A549 (cell line): Measurements from ENCODE around the gene RPS6KB1. TPM values are rescaled to one million over a fixed set of nuclear protein-coding genes. Genes with fewer than 3 reads are reported as not detected.

Source experiments
- ATAC-seq, 2 experiments: fragments of 200-7000 bp in 1 of 2; fragments of >200 bp in 1 of 2; cut with Nextera tagmentation in 1 of 2; cut with Tn5 transposase in 1 of 2; 3 replicates each; pipeline versions ENCODE4 v1.8.0 to v1.9.1; 2018 to 2020; ENCODE audit warnings: mild to moderate bottlenecking in 1 of 2, moderate library complexity in 1 of 2
- CTCF ChIA-PET: fragments of 300-600 bp; sonication (Branson Sonifier 250); formaldehyde crosslinking; extraction: SDS; loops from one replicate; lab custom pipeline; 2021; ENCODE audit warnings: antibody characterized with exemption, inconsistent platforms; lab: Yijun Ruan, JAX
- POLR2A ChIA-PET: fragments of 350-600 bp; formaldehyde crosslinking; extraction: SDS; loops from one replicate; lab custom pipeline; 2021; ENCODE audit warnings: antibody characterized with exemption, inconsistent platforms; lab: Yijun Ruan, JAX
- DNase-seq, 2 experiments: peaks; one replicate each; pipeline versions ENCODE4 v3.0.0 to v3.0.0-alpha.2; 2011 to 2016; ENCODE audit warnings: low read depth in 1 of 2, low spot score in 1 of 2
- FAIRE-seq: peaks from 2 replicates; lab custom pipeline; 2011; peaks lifted over from hg19 to GRCh38; lab: Jason Lieb, UNC
- H3K27ac ChIP-seq, 2 experiments: fragments of >200 bp; sonication (Bioruptor Twin); formaldehyde crosslinking; 3 replicates each; pipeline ENCODE4 v1.5.1; 2016 to 2017
- H3K4me1 ChIP-seq: fragments of >200 bp; sonication (Bioruptor Twin); formaldehyde crosslinking; 3 replicates; pipeline ENCODE4 v1.6.1; 2016
- H3K4me2 ChIP-seq: fragments of >200 bp; sonication (Bioruptor Twin); formaldehyde crosslinking; 3 replicates; pipeline ENCODE4 v1.6.1; 2016
- H3K4me3 ChIP-seq: fragments of >200 bp; sonication (Bioruptor Twin); formaldehyde crosslinking; 3 replicates; pipeline ENCODE4 v1.5.1; 2016
- H3K9me3 ChIP-seq: fragments of >200 bp; sonication (Bioruptor Twin); formaldehyde crosslinking; 3 replicates; pipeline ENCODE4 v1.6.1; 2016
- CHD2 ChIP-seq: fragments of 150-350 bp; IDR thresholded peaks from 2 replicates; pipeline ENCODE4 v1.6.1; 2014; ENCODE audit warnings: low read length; ENCODE audit not compliant: partially characterized antibody
- EHF ChIP-seq: fragments of 250-450 bp; sonication (Bioruptor Pico); IDR thresholded peaks from 2 replicates; pipeline ENCODE4 v1.5.0; 2020; ENCODE audit warnings: mild to moderate bottlenecking
- HDAC2 ChIP-seq: fragments of 200-600 bp; sonication (generic); IDR thresholded peaks from 2 replicates; pipeline ENCODE4 v1.6.1; 2016
- HOXB13 ChIP-seq: fragments of 250-450 bp; sonication (Bioruptor Pico); IDR thresholded peaks from 2 replicates; pipeline ENCODE4 v1.5.0; 2020; ENCODE audit warnings: low read depth, mild to moderate bottlenecking, moderate library complexity
- JUN ChIP-seq, 2 experiments: fragments of >200 bp; sonication (Bioruptor Twin); formaldehyde crosslinking; IDR thresholded peaks; 2 replicates in 1 of 2; 3 replicates in 1 of 2; pipeline ENCODE4 v1.6.1; 2016 to 2017
- KDM5A ChIP-seq: fragments of 200-600 bp; sonication (generic); IDR thresholded peaks from 2 replicates; pipeline ENCODE4 v1.6.1; 2016; ENCODE audit warnings: antibody characterized with exemption, mild to moderate bottlenecking
- MAZ ChIP-seq: fragments of 150-350 bp; IDR thresholded peaks from 2 replicates; pipeline ENCODE4 v1.6.1; 2014; ENCODE audit warnings: antibody characterized with exemption, low read depth, low read length, borderline replicate concordance
- NFE2L2 ChIP-seq: fragments of 150-350 bp; conservative IDR thresholded peaks from 2 replicates; pipeline ENCODE4 v1.6.1; 2014; ENCODE audit warnings: low read length
- RCOR1 ChIP-seq: fragments of 150-350 bp; IDR thresholded peaks from 2 replicates; pipeline ENCODE4 v1.6.1; 2014; ENCODE audit warnings: antibody characterized with exemption, low read length, low read depth
- RFX5 ChIP-seq: fragments of 450-650 bp; IDR thresholded peaks from 2 replicates; pipeline ENCODE4 v1.7.1; 2014; ENCODE audit warnings: antibody characterized with exemption, mild to moderate bottlenecking, moderate library complexity
- RNF2 ChIP-seq: fragments of 200-600 bp; sonication (generic); IDR thresholded peaks from 2 replicates; pipeline ENCODE4 v1.6.1; 2016; ENCODE audit warnings: low read depth, mild to moderate bottlenecking, antibody characterized with exemption, moderate library complexity, borderline replicate concordance
- SMC3 ChIP-seq: fragments of >200 bp; sonication (Bioruptor Twin); formaldehyde crosslinking; IDR thresholded peaks from 3 replicates; pipeline ENCODE4 v1.6.1; 2018; ENCODE audit warnings: inconsistent platforms
- SREBF2 ChIP-seq: fragments of 450-650 bp; IDR thresholded peaks from 2 replicates; pipeline ENCODE4 v1.6.1; 2014; ENCODE audit warnings: mild to moderate bottlenecking, moderate library complexity
- TP53 ChIP-seq: fragments of 250-450 bp; sonication (Bioruptor Pico); IDR thresholded peaks from 2 replicates; pipeline ENCODE4 v1.5.0; 2021; ENCODE audit warnings: mild to moderate bottlenecking, moderate library complexity
- ZC3H11A ChIP-seq: fragments of 450-650 bp; IDR thresholded peaks from 2 replicates; pipeline ENCODE4 v1.6.1; 2014; ENCODE audit warnings: antibody characterized with exemption, mild to moderate bottlenecking
- WGBS: methylation state at CpG from one replicate; pipeline ENCODE4 v1.1.6; 2017; ENCODE audit errors: missing lambda C conversion rate; 5-methylcytosine and 5-hydroxymethylcytosine counted together
- polyA plus RNA-seq, 4 experiments: library from polyadenylated mRNA; depleted of rRNA in 3 of 4; stranded (reverse); fragments of >200 nt; fragmentation: RNase III in 1 of 4; extraction: RNeasy Plus Mini Kit Qiagen cat#74134 plus additional on column Dnase treatment in 1 of 4; gene quantifications; 2 replicates in 3 of 4; 3 replicates in 1 of 4; pipeline ENCODE4 v1.2.3, GENCODE V29; 2011 to 2017
- TF ChIP-seq, protein P1 (sequence below): IDR thresholded peaks from 2 replicates; pipeline ENCODE4 v1.6.1; 2012; ENCODE audit warnings: low read depth, borderline replicate concordance
- TF ChIP-seq, protein P2 (sequence below): IDR thresholded peaks from 2 replicates; pipeline ENCODE4 v1.6.1; 2012
- TF ChIP-seq, protein P3 (sequence below): fragments of 200-600 bp; sonication (generic); IDR thresholded peaks from 2 replicates; pipeline ENCODE4 v1.6.1; 2016; ENCODE audit warnings: antibody characterized with exemption, mild to moderate bottlenecking, moderate library complexity
- TF ChIP-seq, protein P4 (sequence below): fragments of 450-650 bp; IDR thresholded peaks from 2 replicates; pipeline ENCODE4 v1.6.1; 2014; ENCODE audit warnings: antibody characterized with exemption
- TF ChIP-seq, protein P5 (sequence below): fragments of >200 bp; sonication (Bioruptor Twin); formaldehyde crosslinking; IDR thresholded peaks from 3 replicates; pipeline ENCODE4 v1.5.1; 2016
- TF ChIP-seq, protein P6 (sequence below): fragments of 250-450 bp; sonication (Bioruptor Pico); IDR thresholded peaks from 2 replicates; pipeline ENCODE4 v1.5.0; 2021; ENCODE audit warnings: mild to moderate bottlenecking, moderate library complexity, borderline replicate concordance

RPS6KB1 gene
- polyA plus RNA-seq, 2 of the 4 experiments (the other 2 are of a cell fraction), result 57.3 to 81.7 TPM

DNA sequence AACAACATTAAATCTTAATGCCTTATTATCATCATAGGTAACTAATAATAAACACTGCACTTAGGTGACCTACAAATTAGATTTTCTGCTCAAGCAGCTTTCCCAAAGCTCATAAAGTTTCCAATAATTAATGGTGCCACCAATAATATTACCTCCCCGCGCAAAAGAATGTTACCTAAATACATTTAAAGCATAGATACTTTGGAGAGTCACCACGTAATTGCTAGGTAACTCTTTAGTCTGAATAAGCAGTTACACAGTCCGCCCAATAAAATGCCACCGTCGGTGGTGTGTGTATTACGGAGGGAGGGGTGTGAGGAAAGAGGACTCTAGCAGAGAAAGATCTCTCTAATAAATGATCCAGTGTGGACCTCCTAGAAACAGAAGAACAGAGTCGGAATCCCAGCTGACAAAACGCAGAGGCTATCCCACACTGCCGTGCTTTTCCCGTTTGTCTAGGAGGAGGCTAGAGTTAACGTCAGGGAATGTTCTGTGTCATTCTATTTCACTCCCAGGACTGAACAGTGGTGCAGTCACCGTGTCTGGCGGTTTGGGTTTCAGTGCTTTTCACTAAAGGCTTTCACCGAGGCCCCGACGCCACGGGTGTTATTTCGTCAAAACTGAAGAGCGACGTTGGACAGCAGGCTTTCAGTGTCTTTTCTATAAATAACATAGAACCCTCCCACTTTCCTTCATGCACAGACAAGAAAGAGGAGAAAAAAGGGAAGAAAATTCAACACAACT, 71.0 kb downstream of the RPS6KB1 start:
- peak overlapping the region; percentile 76 to 85 for H3K27ac ChIP-seq
- peaks cover 15% of the 10 kb centered on the region for H3K4me1 ChIP-seq
- CTCF ChIA-PET, result interaction anchor here (0.8 to 1.2 kb wide), 5 partner anchors 11 to 73 kb away, joined by 3 to 6 read pairs (median 3); no protein-coding TSS in a partner anchor
- 7% methylated on average over 21 of the region's 21 CpGs for WGBS
- TF ChIP-seq, protein P1, sequence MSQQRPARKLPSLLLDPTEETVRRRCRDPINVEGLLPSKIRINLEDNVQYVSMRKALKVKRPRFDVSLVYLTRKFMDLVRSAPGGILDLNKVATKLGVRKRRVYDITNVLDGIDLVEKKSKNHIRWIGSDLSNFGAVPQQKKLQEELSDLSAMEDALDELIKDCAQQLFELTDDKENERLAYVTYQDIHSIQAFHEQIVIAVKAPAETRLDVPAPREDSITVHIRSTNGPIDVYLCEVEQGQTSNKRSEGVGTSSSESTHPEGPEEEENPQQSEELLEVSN, result peak; percentile 51; the same call in 1 of the 2 replicates
- TF ChIP-seq, protein P2, sequence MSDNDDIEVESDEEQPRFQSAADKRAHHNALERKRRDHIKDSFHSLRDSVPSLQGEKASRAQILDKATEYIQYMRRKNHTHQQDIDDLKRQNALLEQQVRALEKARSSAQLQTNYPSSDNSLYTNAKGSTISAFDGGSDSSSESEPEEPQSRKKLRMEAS, result peak; percentile 31
- no peak for TF ChIP-seq TP53 (CRISPR knock-in tag)
- TF ChIP-seq, protein P3, sequence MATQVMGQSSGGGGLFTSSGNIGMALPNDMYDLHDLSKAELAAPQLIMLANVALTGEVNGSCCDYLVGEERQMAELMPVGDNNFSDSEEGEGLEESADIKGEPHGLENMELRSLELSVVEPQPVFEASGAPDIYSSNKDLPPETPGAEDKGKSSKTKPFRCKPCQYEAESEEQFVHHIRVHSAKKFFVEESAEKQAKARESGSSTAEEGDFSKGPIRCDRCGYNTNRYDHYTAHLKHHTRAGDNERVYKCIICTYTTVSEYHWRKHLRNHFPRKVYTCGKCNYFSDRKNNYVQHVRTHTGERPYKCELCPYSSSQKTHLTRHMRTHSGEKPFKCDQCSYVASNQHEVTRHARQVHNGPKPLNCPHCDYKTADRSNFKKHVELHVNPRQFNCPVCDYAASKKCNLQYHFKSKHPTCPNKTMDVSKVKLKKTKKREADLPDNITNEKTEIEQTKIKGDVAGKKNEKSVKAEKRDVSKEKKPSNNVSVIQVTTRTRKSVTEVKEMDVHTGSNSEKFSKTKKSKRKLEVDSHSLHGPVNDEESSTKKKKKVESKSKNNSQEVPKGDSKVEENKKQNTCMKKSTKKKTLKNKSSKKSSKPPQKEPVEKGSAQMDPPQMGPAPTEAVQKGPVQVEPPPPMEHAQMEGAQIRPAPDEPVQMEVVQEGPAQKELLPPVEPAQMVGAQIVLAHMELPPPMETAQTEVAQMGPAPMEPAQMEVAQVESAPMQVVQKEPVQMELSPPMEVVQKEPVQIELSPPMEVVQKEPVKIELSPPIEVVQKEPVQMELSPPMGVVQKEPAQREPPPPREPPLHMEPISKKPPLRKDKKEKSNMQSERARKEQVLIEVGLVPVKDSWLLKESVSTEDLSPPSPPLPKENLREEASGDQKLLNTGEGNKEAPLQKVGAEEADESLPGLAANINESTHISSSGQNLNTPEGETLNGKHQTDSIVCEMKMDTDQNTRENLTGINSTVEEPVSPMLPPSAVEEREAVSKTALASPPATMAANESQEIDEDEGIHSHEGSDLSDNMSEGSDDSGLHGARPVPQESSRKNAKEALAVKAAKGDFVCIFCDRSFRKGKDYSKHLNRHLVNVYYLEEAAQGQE, result 0 out of 2 replicates have a peak, but pooled peaks have one; percentile 0
- no peak for TF ChIP-seq SMC3
- FAIRE-seq (peak; percentile 28), ATAC-seq (peak; percentile 58 to 68), DNase-seq (peak in 1 of 2 experiments; percentile 43)
- POLR2A ChIA-PET, result interaction anchor here (0.5 to 1.9 kb wide), 10 partner anchors 10 to 345 kb away, joined by 3 to 8 read pairs (median 4); partner anchors contain the start of genes CLTC, PTRH2 and VMP1
- no peaks in the 10 kb centered on the region for H3K9me3 ChIP-seq
- H3K4me2 ChIP-seq, result peak overlapping the region; percentile 82
- H3K4me3 ChIP-seq, result peak overlapping the region; percentile 74

DNA sequence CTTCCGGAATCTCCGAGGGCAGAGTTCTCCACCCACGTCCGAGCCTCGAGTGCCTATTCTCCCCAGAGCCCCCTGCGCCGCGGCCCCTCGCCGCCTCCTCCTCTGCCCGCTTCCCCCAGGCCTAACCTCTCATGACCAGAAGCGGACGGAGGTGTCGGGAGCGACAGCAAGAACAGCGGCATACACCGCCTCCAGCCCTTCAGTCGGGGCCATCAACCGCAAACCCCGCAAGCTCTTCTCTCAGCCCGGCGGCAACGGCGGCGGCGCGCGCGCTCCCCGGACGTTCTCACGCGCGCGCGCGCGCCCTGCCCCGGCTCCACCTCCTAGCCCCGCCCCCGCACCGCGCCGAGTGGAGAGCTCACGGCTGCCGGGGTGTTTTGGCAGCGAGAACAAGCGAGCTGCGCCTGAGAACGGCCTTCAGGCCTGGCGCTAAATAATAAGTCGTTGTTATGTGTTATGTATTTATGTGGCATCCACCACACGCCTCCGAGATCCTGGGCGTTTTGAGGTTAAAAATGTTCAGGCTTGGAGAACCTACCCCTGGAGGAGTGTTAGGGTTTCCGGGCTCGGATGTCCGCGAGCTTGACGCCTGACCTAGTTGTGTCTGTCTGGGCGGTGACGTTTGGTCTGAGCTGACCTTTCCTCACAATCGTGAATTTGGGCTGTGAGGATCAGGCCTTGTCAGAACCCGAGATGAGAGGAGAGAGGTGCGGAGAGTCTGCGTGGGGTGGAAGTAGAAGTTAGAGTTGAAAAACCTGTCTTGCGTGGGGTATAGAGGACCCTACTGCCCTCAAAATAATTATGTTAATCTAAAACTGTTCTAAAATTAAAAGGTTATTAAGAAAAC, 71.8 kb downstream of the RPS6KB1 start, which contains the start of gene RNFT1:
Gene RNFT1 (minus strand): TSS at position 259 of the 847 bp plus-strand sequence. CDS start 77 bp downstream, at position 182.
- peak; percentile 84 to 94 for DNase-seq
- peak; percentile 89 to 91 for ATAC-seq
- ChIA-PET CTCF (interaction anchor here (0.8 to 1.2 kb wide), 4 partner anchors 14 to 72 kb away, joined by 3 to 4 read pairs (median 3); no protein-coding TSS in a partner anchor), POLR2A (interaction anchor here (0.5 to 1.9 kb wide), 12 partner anchors 11 to 346 kb away, joined by 3 to 8 read pairs (median 4); partner anchors contain the start of genes CLTC, PTRH2 and VMP1)
- FAIRE-seq, result peak; percentile 28
- Histone ChIP-seq H3K27ac (peak within 1 kb of the TSS; percentile 76 to 85), H3K9me3 (no peaks in the 10 kb centered on the region), H3K4me1 (peaks cover 15% of the 10 kb centered on the region), H3K4me2 (peak within 1 kb of the TSS; percentile 82), H3K4me3 (peak within 1 kb of the TSS; percentile 74)
- 5% methylated on average over 64 of the region's 67 CpGs for WGBS
- no peak for TF ChIP-seq KDM5A
- TF ChIP-seq EHF (CRISPR knock-in tag), result no peak
- no peak for TF ChIP-seq CHD2
- no peak for TF ChIP-seq HOXB13 (CRISPR knock-in tag)
- no peak for TF ChIP-seq NFE2L2
- no peak for TF ChIP-seq RCOR1
- no peak for TF ChIP-seq ZC3H11A
- TF ChIP-seq, protein P4, sequence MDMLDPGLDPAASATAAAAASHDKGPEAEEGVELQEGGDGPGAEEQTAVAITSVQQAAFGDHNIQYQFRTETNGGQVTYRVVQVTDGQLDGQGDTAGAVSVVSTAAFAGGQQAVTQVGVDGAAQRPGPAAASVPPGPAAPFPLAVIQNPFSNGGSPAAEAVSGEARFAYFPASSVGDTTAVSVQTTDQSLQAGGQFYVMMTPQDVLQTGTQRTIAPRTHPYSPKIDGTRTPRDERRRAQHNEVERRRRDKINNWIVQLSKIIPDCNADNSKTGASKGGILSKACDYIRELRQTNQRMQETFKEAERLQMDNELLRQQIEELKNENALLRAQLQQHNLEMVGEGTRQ, result no peak
- no peak for TF ChIP-seq RFX5
- TF ChIP-seq HDAC2, result no peak
- peak; percentile 58 to 73; a peak in 3 of 5 replicates for TF ChIP-seq JUN (IDR thresholded peaks at IDR 0.05)
- TF ChIP-seq, protein P5, sequence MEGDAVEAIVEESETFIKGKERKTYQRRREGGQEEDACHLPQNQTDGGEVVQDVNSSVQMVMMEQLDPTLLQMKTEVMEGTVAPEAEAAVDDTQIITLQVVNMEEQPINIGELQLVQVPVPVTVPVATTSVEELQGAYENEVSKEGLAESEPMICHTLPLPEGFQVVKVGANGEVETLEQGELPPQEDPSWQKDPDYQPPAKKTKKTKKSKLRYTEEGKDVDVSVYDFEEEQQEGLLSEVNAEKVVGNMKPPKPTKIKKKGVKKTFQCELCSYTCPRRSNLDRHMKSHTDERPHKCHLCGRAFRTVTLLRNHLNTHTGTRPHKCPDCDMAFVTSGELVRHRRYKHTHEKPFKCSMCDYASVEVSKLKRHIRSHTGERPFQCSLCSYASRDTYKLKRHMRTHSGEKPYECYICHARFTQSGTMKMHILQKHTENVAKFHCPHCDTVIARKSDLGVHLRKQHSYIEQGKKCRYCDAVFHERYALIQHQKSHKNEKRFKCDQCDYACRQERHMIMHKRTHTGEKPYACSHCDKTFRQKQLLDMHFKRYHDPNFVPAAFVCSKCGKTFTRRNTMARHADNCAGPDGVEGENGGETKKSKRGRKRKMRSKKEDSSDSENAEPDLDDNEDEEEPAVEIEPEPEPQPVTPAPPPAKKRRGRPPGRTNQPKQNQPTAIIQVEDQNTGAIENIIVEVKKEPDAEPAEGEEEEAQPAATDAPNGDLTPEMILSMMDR, result no peak
- no peak for TF ChIP-seq MAZ
- TF ChIP-seq SREBF2, result no peak
- TF ChIP-seq, protein P2, result peak; percentile 69
- TF ChIP-seq, protein P6, sequence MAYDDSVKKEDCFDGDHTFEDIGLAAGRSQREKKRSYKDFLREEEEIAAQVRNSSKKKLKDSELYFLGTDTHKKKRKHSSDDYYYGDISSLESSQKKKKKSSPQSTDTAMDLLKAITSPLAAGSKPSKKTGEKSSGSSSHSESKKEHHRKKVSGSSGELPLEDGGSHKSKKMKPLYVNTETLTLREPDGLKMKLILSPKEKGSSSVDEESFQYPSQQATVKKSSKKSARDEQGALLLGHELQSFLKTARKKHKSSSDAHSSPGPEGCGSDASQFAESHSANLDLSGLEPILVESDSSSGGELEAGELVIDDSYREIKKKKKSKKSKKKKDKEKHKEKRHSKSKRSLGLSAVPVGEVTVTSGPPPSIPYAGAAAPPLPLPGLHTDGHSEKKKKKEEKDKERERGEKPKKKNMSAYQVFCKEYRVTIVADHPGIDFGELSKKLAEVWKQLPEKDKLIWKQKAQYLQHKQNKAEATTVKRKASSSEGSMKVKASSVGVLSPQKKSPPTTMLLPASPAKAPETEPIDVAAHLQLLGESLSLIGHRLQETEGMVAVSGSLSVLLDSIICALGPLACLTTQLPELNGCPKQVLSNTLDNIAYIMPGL (CRISPR knock-in tag), result no peak
- TF ChIP-seq RNF2, result peak; percentile 81; the same call in 1 of the 2 replicates
